DOHH2 (cell line): ENCODE measurements around the gene SEC22C.

Experiments used
- H3F3A ChIP-seq: fragments of 200-600 bp; sonication (generic), shearing (Covaris generic); 2 replicates; pipeline ENCODE4 v1.6.0; 2016; ENCODE audit warnings: antibody characterized with exemption, mild to moderate bottlenecking; ENCODE audit not compliant: control insufficient read depth, insufficient read depth
- H3K27ac ChIP-seq: fragments of 200-600 bp; sonication (generic); 2 replicates; pipeline ENCODE4 v1.5.1; 2014; ENCODE audit warnings: low read depth, mild to moderate bottlenecking, low read length, moderate library complexity
- H3K27me3 ChIP-seq: fragments of 200-600 bp; sonication (generic); 2 replicates; pipeline ENCODE4 v1.6.1; 2014; ENCODE audit warnings: mild to moderate bottlenecking, low read length, mixed read lengths; ENCODE audit not compliant: control insufficient read depth
- H3K36me3 ChIP-seq: fragments of 200-600 bp; sonication (generic); 2 replicates; pipeline ENCODE4 v1.6.1; 2014; ENCODE audit warnings: mild to moderate bottlenecking, low read length, moderate library complexity, mixed read lengths; ENCODE audit not compliant: control insufficient read depth
- H3K4me1 ChIP-seq: fragments of 200-600 bp; sonication (generic); 2 replicates; pipeline ENCODE4 v1.6.1; 2014; ENCODE audit warnings: mild to moderate bottlenecking, low read length, mixed read lengths; ENCODE audit not compliant: control insufficient read depth
- H3K4me2 ChIP-seq: fragments of 200-600 bp; sonication (generic); 2 replicates; pipeline ENCODE4 v1.6.0; 2014; ENCODE audit warnings: mild to moderate bottlenecking, low read length, moderate library complexity
- H3K4me3 ChIP-seq: fragments of 200-600 bp; sonication (generic); 2 replicates; pipeline ENCODE4 v1.5.1; 2014; ENCODE audit warnings: mild to moderate bottlenecking, low read length, mixed read lengths
- H3K79me2 ChIP-seq: fragments of 200-600 bp; sonication (generic); 2 replicates; pipeline ENCODE4 v1.6.1; 2014; ENCODE audit warnings: mild to moderate bottlenecking, low read length, mixed read lengths; ENCODE audit not compliant: control insufficient read depth
- H3K9me2 ChIP-seq: fragments of 200-600 bp; sonication (generic); replicated peaks from 2 replicates; pipeline ENCODE4 v1.6.1; 2014; ENCODE audit warnings: mild to moderate bottlenecking, low read length, mixed read lengths; ENCODE audit not compliant: control insufficient read depth
- H3K9me3 ChIP-seq: fragments of 200-600 bp; sonication (generic); 2 replicates; pipeline ENCODE4 v1.6.1; 2014; ENCODE audit warnings: antibody characterized with exemption, low read length, mixed read lengths; ENCODE audit not compliant: control insufficient read depth, insufficient read depth
- H4K20me1 ChIP-seq: fragments of 200-600 bp; sonication (generic); 2 replicates; pipeline ENCODE4 v1.6.0; 2014; ENCODE audit warnings: low read depth, mild to moderate bottlenecking, antibody characterized with exemption, low read length, moderate library complexity; ENCODE audit not compliant: control insufficient read depth, insufficient read depth
- CTCF ChIP-seq: fragments of 200-600 bp; sonication (generic); IDR thresholded peaks from one replicate; pipeline ENCODE4 v1.5.1; 2014; ENCODE audit warnings: antibody characterized with exemption, mild to moderate bottlenecking, low read depth, low read length; ENCODE audit not compliant: poor library complexity, severe bottlenecking
- EZH2phosphoT487 ChIP-seq: fragments of 200-600 bp; sonication (generic); IDR thresholded peaks from 2 replicates; pipeline ENCODE4 v1.6.1; 2017; ENCODE audit warnings: borderline replicate concordance, mild to moderate bottlenecking, antibody characterized with exemption, low read length, moderate library complexity, mixed read lengths

Gene SEC22C

GRCh38 chr3:42581709-42582473 lies at the start of gene SEC22C:
Gene SEC22C, minus strand, starts transcription at chr3:42581967. Its CDS starts 12,921 bp downstream, at chr3:42569046.
- no peaks in the 10 kb centered on the region for H3K9me3 ChIP-seq
- peak within 1 kb of the TSS; percentile 91 for H3K4me2 ChIP-seq
- peaks cover 16% of the 10 kb centered on the region for H3K36me3 ChIP-seq
- H3K27ac ChIP-seq = peak within 1 kb of the TSS; percentile 74
- no peaks in the 10 kb centered on the region for H4K20me1 ChIP-seq
- H3K4me3 ChIP-seq = peak within 1 kb of the TSS; percentile 87
- TF ChIP-seq EZH2phosphoT487 (no peak), CTCF (peak; percentile 62)
- no peaks in the 10 kb centered on the region for H3F3A ChIP-seq
- H3K4me1 ChIP-seq = peaks cover 29% of the 10 kb centered on the region
- H3K79me2 ChIP-seq = peaks cover 57% of the 10 kb centered on the region
- no peaks in the 10 kb centered on the region for H3K9me2 ChIP-seq
- no peaks in the 10 kb centered on the region for H3K27me3 ChIP-seq

DNA sequence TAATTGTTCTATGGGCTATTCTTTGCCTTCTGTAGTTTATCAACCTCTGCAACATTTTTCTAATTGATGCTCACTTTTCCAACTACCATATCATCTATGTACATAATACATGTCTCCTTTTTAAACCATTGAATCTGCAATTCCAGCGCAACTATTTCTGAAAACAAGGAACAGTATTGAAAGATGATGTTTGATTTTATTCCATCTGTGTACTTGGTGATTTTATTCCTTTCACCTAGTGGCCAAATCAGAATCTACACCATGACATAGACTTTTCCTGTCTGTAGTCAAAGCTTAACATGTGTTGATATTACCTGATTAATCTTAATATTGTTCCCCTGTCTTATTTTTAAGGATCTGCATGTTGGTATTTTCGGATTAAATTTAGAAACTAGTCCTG lies 31.7 kb upstream of the SEC22C start:
- Histone ChIP-seq H3K36me3 (peaks cover 68% of the 10 kb centered on the region), H3K4me2 (peak overlapping the region; percentile 31), H3K27me3 (no peaks in the 10 kb centered on the region), H3K4me1 (peaks cover 45% of the 10 kb centered on the region), H3K9me3 (no peaks in the 10 kb centered on the region), H3K4me3 (no peak overlapping the region), H3F3A (peaks cover 18% of the 10 kb centered on the region), H3K79me2 (peaks cover 90% of the 10 kb centered on the region), H4K20me1 (peaks cover 12% of the 10 kb centered on the region), H3K27ac (peak overlapping the region; percentile 26), H3K9me2 (no peaks in the 10 kb centered on the region)
- TF ChIP-seq CTCF (peak; percentile 67), EZH2phosphoT487 (no peak)

- no peak for TF ChIP-seq EZH2phosphoT487
- no peak for TF ChIP-seq CTCF
- peaks cover 18% of the 10 kb centered on the region for H3F3A ChIP-seq
- no peaks in the 10 kb centered on the region for H3K9me2 ChIP-seq
- peaks cover 71% of the 10 kb centered on the region for H3K36me3 ChIP-seq
- H3K27ac ChIP-seq = peak overlapping the region; percentile 31
- H3K4me1 ChIP-seq = peaks cover 45% of the 10 kb centered on the region
- no peaks in the 10 kb centered on the region for H3K9me3 ChIP-seq
- peaks cover 12% of the 10 kb centered on the region for H4K20me1 ChIP-seq
- H3K4me2 ChIP-seq = peak overlapping the region; percentile 46
- H3K79me2 ChIP-seq = peaks cover 95% of the 10 kb centered on the region
- H3K4me3 ChIP-seq = no peak overlapping the region
- no peaks in the 10 kb centered on the region for H3K27me3 ChIP-seq
Measured at GRCh38 chr3:42612928-42613327, 31.2 kb upstream of the SEC22C start.
